Right lobe of liver (tissue), 6 donors: ENCODE measurements around the gene MBP. TPM values are rescaled to one million over a fixed set of nuclear protein-coding genes. Genes with fewer than 3 reads are reported as not detected.

Source experiments
- ATAC-seq, 4 donors: fragments of 200-7000 bp; cut with Tn5 transposase; one replicate each; pipeline ENCODE4 v1.9.1; 2020; ENCODE audit warnings: mild to moderate bottlenecking in 4 of 4, moderate library complexity in 4 of 4
- DNase-seq, 3 donors: peaks; one replicate each; pipeline ENCODE4 v3.0.0-alpha.2; 2020
- H3K27ac ChIP-seq, 3 donors: fragments of 200-600 bp; one replicate each; pipeline ENCODE4 v1.8.0; 2022
- H3K27me3 ChIP-seq, 2 donors: fragments of 200-600 bp; one replicate each; pipeline ENCODE4 v1.8.0; 2022
- H3K36me3 ChIP-seq, 4 donors: fragments of 200-600 bp; sonication (generic) in 1 of 4; one replicate each; pipeline versions ENCODE4 v1.5.1 to v1.8.0; 2017 to 2022; ENCODE audit warnings: control low read depth in 1 of 4
- H3K4me1 ChIP-seq, 4 donors: fragments of 200-600 bp; sonication (generic) in 1 of 4; one replicate each; pipeline versions ENCODE4 v1.5.1 to v1.8.0; 2017 to 2022; ENCODE audit warnings: control low read depth in 1 of 4
- H3K4me3 ChIP-seq, 3 donors: fragments of 200-600 bp; one replicate each; pipeline ENCODE4 v1.8.0; 2022
- H3K9me3 ChIP-seq, 4 donors: fragments of 200-600 bp; sonication (generic) in 1 of 4; one replicate each; pipeline versions ENCODE4 v1.5.1 to v1.8.0; 2017 to 2022; ENCODE audit warnings: control low read depth in 1 of 4
- CTCF ChIP-seq, 4 donors: fragments of 200-600 bp in 3 of 4; fragments of 450-650 bp in 1 of 4; IDR thresholded peaks; one replicate each; pipeline versions ENCODE4 v1.5.1 to v1.8.0; 2016 to 2022; ENCODE audit warnings: antibody characterized with exemption in 4 of 4, mild to moderate bottlenecking in 2 of 4
- POLR2A ChIP-seq: fragments of 450-650 bp; IDR thresholded peaks from one replicate; pipeline ENCODE4 v1.6.1; 2017; ENCODE audit warnings: antibody characterized with exemption, mild to moderate bottlenecking
- WGBS: methylation state at CpG from one replicate; pipeline ENCODE4 v1.1.6; 2018; ENCODE audit warnings: low coverage, low lambda C conversion rate; ENCODE audit not compliant: insufficient coverage; ENCODE audit errors: missing lambda C conversion rate; 5-methylcytosine and 5-hydroxymethylcytosine counted together
- intact Hi-C, 2 donors: fragments of 100-400 bp; cut with DNase I; formaldehyde crosslinking; loops; one replicate each; pipeline versions ENCODE4 v1.11.2 to v1.14.1; 2022
- total RNA-seq, 6 experiments: library from RNA; depleted of rRNA in 2 of 6; stranded (reverse); fragments of >200 nt in 2 of 6; fragmentation: NEBNext Ultra II Directional in 3 of 6; extraction: Animal tissue kit (Norgen Biotek cat#: 25700) in 3 of 6; gene quantifications; one replicate each; pipeline versions ENCODE4 v1.1.0 to v1.2.4, GENCODE V29; 2016 to 2023
- donor health status: DM: no; HTN: yes; CAD: no.
- donor health status: DM: no; HTN: no; CAD: no.
- donor health status: DM: no; HTN: no; CAD: no.
- donor health status: DM: no; HTN: yes; CAD: no.
- donor health status: DM: no; HTN: yes; CAD: no.

Gene MBP
- total RNA-seq, 6 experiments from 2014 or later: 24.0 to 40.8 (median 27.6) TPM

GRCh38 chr18:77049938-77050337, 82.6 kb downstream of the MBP start:
- Histone ChIP-seq H3K9me3 (no peaks in the 10 kb centered on the region), H3K27ac (no peak overlapping the region), H3K36me3 (peaks cover 0 to 5% (median 3%) of the 10 kb centered on the region in 4 donors), H3K4me1 (peaks cover 0 to 12% (median 6%) of the 10 kb centered on the region in 4 donors), H3K4me3 (no peak overlapping the region), H3K27me3 (no peaks in the 10 kb centered on the region)
- ATAC-seq (no peak), DNase-seq (no peak)
- intact Hi-C loops: loop anchor here in 1 of 2 donors (10.0 kb wide), 1 partner anchor 85 kb away; the partner anchor contains the start of gene MBP
- TF ChIP-seq CTCF (IDR thresholded peaks at IDR 0.05) (no peak), POLR2A (no peak)
- WGBS: 56% methylated on average over 4 of the region's 4 CpGs

- 91% methylated on average over 7 of the region's 8 CpGs for WGBS
- H3K4me3 ChIP-seq: no peak overlapping the region
- H3K9me3 ChIP-seq: no peaks in the 10 kb centered on the region
- H3K27ac ChIP-seq: no peak overlapping the region
- H3K36me3 ChIP-seq: peaks cover 0 to 5% (median 3%) of the 10 kb centered on the region in 4 donors
- ATAC-seq: no peak
- intact Hi-C loops: no loop called here
- no peak for TF ChIP-seq CTCF (IDR thresholded peaks at IDR 0.05)
- TF ChIP-seq POLR2A: no peak
- H3K4me1 ChIP-seq: peaks cover 0 to 3% (median 0%) of the 10 kb centered on the region in 4 donors
- DNase-seq: no peak
- no peaks in the 10 kb centered on the region for H3K27me3 ChIP-seq
Measured at GRCh38 chr18:77047803-77048419, 84.7 kb downstream of the MBP start.

GRCh38 chr18:77046994-77047393, 85.6 kb downstream of the MBP start:
- intact Hi-C loops: no loop called here
- no peak for TF ChIP-seq POLR2A
- no peak for TF ChIP-seq CTCF (IDR thresholded peaks at IDR 0.05)
- no peaks in the 10 kb centered on the region for H3K4me1 ChIP-seq
- WGBS: 91% methylated on average over 6 of the region's 17 CpGs
- peaks cover 0 to 5% (median 3%) of the 10 kb centered on the region in 4 donors for H3K36me3 ChIP-seq
- H3K27me3 ChIP-seq: no peaks in the 10 kb centered on the region
- H3K9me3 ChIP-seq: no peaks in the 10 kb centered on the region
- no peak for DNase-seq
- no peak overlapping the region for H3K27ac ChIP-seq
- H3K4me3 ChIP-seq: no peak overlapping the region
- no peak for ATAC-seq

GRCh38 chr18:77046409-77046808, 86.2 kb downstream of the MBP start:
- no peak for TF ChIP-seq POLR2A
- TF ChIP-seq CTCF (IDR thresholded peaks at IDR 0.05): no peak
- Histone ChIP-seq H3K27ac (no peak overlapping the region), H3K4me3 (no peak overlapping the region), H3K36me3 (peaks cover 0 to 5% (median 3%) of the 10 kb centered on the region in 4 donors), H3K27me3 (no peaks in the 10 kb centered on the region), H3K4me1 (no peaks in the 10 kb centered on the region), H3K9me3 (no peaks in the 10 kb centered on the region)
- ATAC-seq (no peak), DNase-seq (no peak)
- intact Hi-C loops: no loop called here
- 75% methylated on average over 9 of the region's 9 CpGs for WGBS
